GM04504 (cell line): ENCODE measurements around the gene CCDC85C.

ENCODE experiments used
- DNase-seq: peaks from one replicate; pipeline ENCODE4 v3.0.0-alpha.2; 2012; ENCODE audit warnings: low read depth

Gene CCDC85C

GRCh38 chr14:99628887-99629618 lies 25.0 kb upstream of the CCDC85C start:
- DNase-seq = no peak

GRCh38 chr14:99627510-99628381 lies 23.7 kb upstream of the CCDC85C start:
- no peak for DNase-seq

GRCh38 chr14:99627100-99627499 lies 23.1 kb upstream of the CCDC85C start:
- no peak for DNase-seq

- DNase-seq = no peak
Observed at GRCh38 chr14:99626041-99626648, 22.1 kb upstream of the CCDC85C start.

GRCh38 chr14:99625476-99625875 lies 21.5 kb upstream of the CCDC85C start:
- no peak for DNase-seq

GRCh38 chr14:99624971-99625370 lies 21.0 kb upstream of the CCDC85C start:
- DNase-seq = no peak

GRCh38 chr14:99624024-99624423 lies 20.0 kb upstream of the CCDC85C start:
- no peak for DNase-seq

- no peak for DNase-seq
Observed at GRCh38 chr14:99621948-99622347, 17.9 kb upstream of the CCDC85C start.

GRCh38 chr14:99619835-99620834 lies 16.1 kb upstream of the CCDC85C start:
- no peak for DNase-seq

GRCh38 chr14:99616832-99617800 lies 13.1 kb upstream of the CCDC85C start:
- no peak for DNase-seq

- no peak for DNase-seq
Observed at GRCh38 chr14:99615497-99616157, 11.6 kb upstream of the CCDC85C start.

- DNase-seq = no peak
Observed at GRCh38 chr14:99612738-99613330, 8.8 kb upstream of the CCDC85C start.

GRCh38 chr14:99612071-99612737 lies 8.2 kb upstream of the CCDC85C start:
- DNase-seq = no peak

- DNase-seq = no peak
Observed at GRCh38 chr14:99611646-99612045, 7.6 kb upstream of the CCDC85C start.

GRCh38 chr14:99609245-99610170 lies 5.5 kb upstream of the CCDC85C start:
- no peak for DNase-seq

- no peak for DNase-seq
Observed at GRCh38 chr14:99608591-99608990, 4.6 kb upstream of the CCDC85C start.

GRCh38 chr14:99606359-99606758 lies 2.4 kb upstream of the CCDC85C start:
- DNase-seq = no peak
